Bronchial epithelial cell (primary cell): Measurements from ENCODE around the gene R3HDM2. TPM values are rescaled to one million over a fixed set of nuclear protein-coding genes. Genes with fewer than 3 reads are reported as not detected.

Experiments used
- DNase-seq: peaks from one replicate; pipeline ENCODE4 v3.0.0-alpha.2; 2010; ENCODE audit warnings: low read depth
- FAIRE-seq: peaks from 2 replicates; lab custom pipeline; 2011; peaks lifted over from hg19 to GRCh38; lab: Jason Lieb, UNC
- H3K27me3 ChIP-seq: 2 replicates; pipeline ENCODE4 v1.5.1; 2011; ENCODE audit warnings: low read length; ENCODE audit not compliant: control insufficient read depth, insufficient read depth
- H3K36me3 ChIP-seq: 2 replicates; pipeline ENCODE4 v1.5.1; 2011; ENCODE audit warnings: low read length; ENCODE audit not compliant: control insufficient read depth, insufficient read depth
- H3K4me3 ChIP-seq: 2 replicates; pipeline ENCODE4 v1.5.1; 2011; ENCODE audit warnings: mild to moderate bottlenecking, low read depth, low read length, control low read depth
- CTCF ChIP-seq: IDR thresholded peaks from 2 replicates; pipeline ENCODE4 v1.5.1; 2011; ENCODE audit warnings: mild to moderate bottlenecking, moderate library complexity, low read length, control low read depth, inconsistent platforms; ENCODE audit not compliant: insufficient read depth, severe bottlenecking
- total RNA-seq: library from RNA; depleted of rRNA; stranded (reverse); fragments of >200 nt; gene quantifications from 2 replicates; pipeline ENCODE4 v1.2.1, GENCODE V29; 2014

The R3HDM2 gene
- total RNA-seq, 1 donor from 2014 or later = 5.5 TPM

DNA sequence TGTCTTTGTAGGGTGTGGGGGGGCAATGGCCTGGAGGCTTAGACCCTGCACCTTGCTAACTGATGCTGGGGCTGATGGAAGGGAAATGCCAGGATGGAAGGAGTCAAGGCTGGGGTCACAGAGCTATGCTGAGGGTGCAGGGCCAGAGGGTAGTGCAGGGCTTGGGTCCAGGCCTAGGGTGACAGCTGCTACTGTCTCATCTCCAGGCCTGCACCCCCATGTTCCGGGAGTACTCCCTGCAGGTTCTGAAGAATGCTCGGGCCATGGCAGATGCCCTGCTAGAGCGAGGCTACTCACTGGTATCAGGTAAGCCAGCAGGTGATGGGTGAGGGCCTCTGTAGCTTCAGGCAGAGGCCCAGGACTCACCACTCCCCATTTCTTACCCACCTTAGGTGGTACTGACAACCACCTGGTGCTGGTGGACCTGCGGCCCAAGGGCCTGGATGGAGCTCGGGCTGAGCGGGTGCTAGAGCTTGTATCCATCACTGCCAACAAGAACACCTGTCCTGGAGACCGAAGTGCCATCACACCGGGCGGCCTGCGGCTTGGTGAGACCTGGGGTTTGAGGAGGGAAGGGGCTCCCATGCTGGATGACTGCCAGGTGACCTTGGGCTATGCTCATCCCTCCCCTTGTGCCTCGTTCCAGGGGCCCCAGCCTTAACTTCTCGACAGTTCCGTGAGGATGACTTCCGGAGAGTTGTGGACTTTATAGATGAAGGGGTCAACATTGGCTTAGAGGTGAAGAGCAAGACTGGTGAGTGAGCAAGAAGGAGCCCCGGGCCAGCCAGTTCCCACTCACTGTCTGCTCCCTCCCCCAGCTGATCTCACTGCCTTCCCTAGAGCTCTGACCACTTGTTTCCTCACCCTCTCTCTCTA, 197.2 kb downstream of the R3HDM2 start:
- H3K36me3 ChIP-seq = peaks cover 38% of the 10 kb centered on the region
- DNase-seq (no peak), FAIRE-seq (no peak)
- no peaks in the 10 kb centered on the region for H3K27me3 ChIP-seq
- no peak overlapping the region for H3K4me3 ChIP-seq
- TF ChIP-seq CTCF = no peak

GRCh38 chr12:57232156-57232756, 198.6 kb downstream of the R3HDM2 start:
- TF ChIP-seq CTCF = no peak
- FAIRE-seq (no peak), DNase-seq (no peak)
- Histone ChIP-seq H3K4me3 (no peak overlapping the region), H3K27me3 (no peaks in the 10 kb centered on the region), H3K36me3 (peaks cover 38% of the 10 kb centered on the region)

DNA sequence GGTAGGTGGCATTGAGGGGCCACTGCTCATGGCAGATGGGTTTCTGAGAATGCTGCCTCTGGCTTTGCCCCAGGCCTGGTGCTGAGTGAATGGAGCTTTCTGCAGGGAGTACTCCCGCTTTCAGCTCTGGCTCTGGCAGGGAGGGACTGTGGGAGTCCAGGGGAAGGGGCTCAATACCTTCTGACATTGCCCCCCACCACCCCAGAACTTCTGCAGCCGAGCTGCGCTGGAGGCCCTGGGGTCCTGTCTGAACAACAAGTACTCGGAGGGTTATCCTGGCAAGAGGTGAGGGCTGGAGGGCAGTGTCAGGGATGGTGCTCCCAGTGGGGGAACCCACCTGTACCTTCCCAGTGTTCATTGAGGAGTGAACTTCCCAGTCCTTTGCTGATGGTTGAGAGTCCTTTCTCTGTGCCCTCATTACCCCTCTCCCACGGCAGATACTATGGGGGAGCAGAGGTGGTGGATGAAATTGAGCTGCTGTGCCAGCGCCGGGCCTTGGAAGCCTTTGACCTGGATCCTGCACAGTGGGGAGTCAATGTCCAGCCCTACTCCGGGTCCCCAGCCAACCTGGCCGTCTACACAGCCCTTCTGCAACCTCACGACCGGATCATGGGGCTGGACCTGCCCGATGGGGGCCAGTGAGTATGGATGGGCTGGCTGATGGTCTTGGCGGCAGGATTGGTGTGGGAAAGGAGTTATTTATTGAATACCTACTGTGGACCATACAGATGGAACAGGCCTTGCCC, 199.4 kb downstream of the R3HDM2 start:
- Histone ChIP-seq H3K27me3 (peaks cover 2% of the 10 kb centered on the region), H3K36me3 (peaks cover 38% of the 10 kb centered on the region), H3K4me3 (no peak overlapping the region)
- no peak for DNase-seq
- FAIRE-seq = no peak
- TF ChIP-seq CTCF = no peak

- H3K36me3 ChIP-seq = peaks cover 38% of the 10 kb centered on the region
- DNase-seq (no peak), FAIRE-seq (no peak)
- H3K27me3 ChIP-seq = peaks cover 5% of the 10 kb centered on the region
- H3K4me3 ChIP-seq = peak overlapping the region; percentile 90
- no peak for TF ChIP-seq CTCF
These were observed 200.3 kb downstream of the R3HDM2 start for GRCh38 chr12:57230381-57231155.

DNA sequence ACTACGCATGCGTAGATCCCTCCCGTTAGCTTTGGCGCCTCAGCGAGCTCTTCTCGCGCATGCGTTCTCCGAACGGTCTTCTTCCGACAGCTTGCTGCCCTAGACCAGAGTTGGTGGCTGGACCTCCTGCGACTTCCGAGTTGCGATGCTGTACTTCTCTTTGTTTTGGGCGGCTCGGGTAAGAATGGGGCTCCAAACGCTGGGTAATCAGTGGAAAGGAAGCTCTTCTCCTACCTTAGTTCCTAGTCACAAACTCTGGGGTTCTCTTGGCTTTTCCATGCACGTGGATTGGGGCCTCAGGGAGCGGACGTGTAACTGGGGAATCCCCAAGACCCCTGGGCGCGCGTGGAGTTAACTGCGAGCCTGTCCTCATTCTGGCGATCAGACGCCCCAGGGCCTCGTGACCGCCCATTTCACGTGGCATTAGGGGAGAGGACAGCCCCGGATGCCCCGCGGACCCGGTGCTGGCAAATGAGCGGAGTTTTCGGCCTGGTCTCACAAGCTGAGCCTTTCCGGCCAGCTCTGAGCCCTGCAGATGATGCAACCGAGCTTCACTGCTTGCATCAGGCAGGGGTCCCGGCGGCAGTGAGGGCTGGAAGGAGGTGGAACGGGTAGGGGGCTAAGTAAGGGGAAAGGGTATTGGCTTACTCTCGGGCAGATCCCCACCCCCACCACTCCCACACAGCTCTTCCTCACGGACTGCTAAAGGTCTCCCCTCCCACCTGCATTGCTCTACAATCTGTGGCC, 201.0 kb downstream of the R3HDM2 start, which contains the start of gene SHMT2:
SHMT2 (plus strand) TSS at position 78 of the 747 bp plus-strand sequence; CDS start at position 146, 68 bp downstream.
- H3K27me3 ChIP-seq = peaks cover 7% of the 10 kb centered on the region
- TF ChIP-seq CTCF = no peak
- H3K4me3 ChIP-seq = peak within 1 kb of the TSS; percentile 90
- peak; percentile 40 for FAIRE-seq
- peak; percentile 91 for DNase-seq
- peaks cover 34% of the 10 kb centered on the region for H3K36me3 ChIP-seq
